Heart left ventricle (tissue), 16 donors: ENCODE measurements around the gene GGT7. TPM values are rescaled to one million over a fixed set of nuclear protein-coding genes. Genes with fewer than 3 reads are reported as not detected.

ENCODE experiments used
- ATAC-seq, 4 donors: fragments of 200-7000 bp; cut with Tn5 transposase; one replicate each; pipeline ENCODE4 v1.9.1; 2020 to 2022; ENCODE audit warnings: moderate library complexity in 4 of 4, mild to moderate bottlenecking in 3 of 4, moderate number of reproducible peaks in 1 of 4
- DNase-seq, 5 donors: peaks; one replicate each; pipeline ENCODE4 v3.0.0-alpha.2; 2020
- H3K27ac ChIP-seq, 12 donors: fragments of 200-600 bp; sonication (generic) in 4 of 12; one replicate each; pipeline versions ENCODE4 v1.5.0 to v1.8.0; 2016 to 2022; ENCODE audit warnings: mild to moderate bottlenecking in 2 of 12
- H3K27me3 ChIP-seq, 9 donors: fragments of 200-600 bp; sonication (generic) in 2 of 9; one replicate each; pipeline versions ENCODE4 v1.5.1 to v1.8.0; 2016 to 2022; ENCODE audit warnings: mild to moderate bottlenecking in 3 of 9
- H3K36me3 ChIP-seq, 9 donors: fragments of 200-600 bp; sonication (generic) in 2 of 9; one replicate each; pipeline versions ENCODE4 v1.5.0 to v1.8.0; 2018 to 2022; ENCODE audit warnings: mild to moderate bottlenecking in 2 of 9
- H3K4me1 ChIP-seq, 12 donors: fragments of 200-600 bp; sonication (generic) in 4 of 12; one replicate each; pipeline versions ENCODE4 v1.5.0 to v1.8.0; 2016 to 2022; ENCODE audit warnings: mild to moderate bottlenecking in 3 of 12
- H3K4me3 ChIP-seq, 12 donors: fragments of 200-600 bp; sonication (generic) in 4 of 12; one replicate each; pipeline versions ENCODE4 v1.5.0 to v1.8.0; 2017 to 2022; ENCODE audit warnings: mild to moderate bottlenecking in 9 of 12, moderate library complexity in 4 of 12
- H3K9me3 ChIP-seq, 12 donors: fragments of 200-600 bp; sonication (generic) in 4 of 12; one replicate each; pipeline versions ENCODE4 v1.5.0 to v1.8.0; 2016 to 2022; ENCODE audit warnings: mild to moderate bottlenecking in 1 of 12
- POLR2A ChIP-seq, 2 donors: fragments of 450-650 bp; IDR thresholded peaks; one replicate each; pipeline ENCODE4 v1.6.1; 2017; ENCODE audit warnings: antibody characterized with exemption in 2 of 2, mild to moderate bottlenecking in 2 of 2, moderate library complexity in 2 of 2
- WGBS, 4 donors: extraction: QIAGEN DNeasy Blood & Tissue Kit in 2 of 4; methylation state at CpG; one replicate each; pipeline versions ENCODE4 v1.1.5 to v1.1.7; 2013 to 2018; 5-methylcytosine and 5-hydroxymethylcytosine counted together
- intact Hi-C, 10 donors: fragments of 100-400 bp; cut with DNase I; formaldehyde crosslinking; loops; one replicate each; pipeline versions ENCODE4 v1.11.1 to v1.14.2; 2022
- polyA plus RNA-seq, 2 donors: library from polyadenylated mRNA; stranded (reverse); fragments of 200-250 nt; gene quantifications; one replicate each; pipeline ENCODE4 v1.2.3, GENCODE V29; 2013
- total RNA-seq, 9 donors: library from RNA; depleted of rRNA in 2 of 9; stranded (reverse); fragments of >200 nt in 2 of 9; fragmentation: NEBNext Ultra II Directional in 3 of 9; extraction: Animal tissue kit (Norgen Biotek cat#: 25700) in 3 of 9; gene quantifications; one replicate each; pipeline versions ENCODE4 v1.1.0 to v1.2.4, GENCODE V29; 2016 to 2023
- TF ChIP-seq, protein P1 (sequence below), 12 donors: fragments of 200-600 bp; sonication (generic) in 4 of 12; IDR thresholded peaks; one replicate each; pipeline versions ENCODE4 v1.5.0 to v1.8.0; 2018 to 2022; ENCODE audit warnings: antibody characterized with exemption in 12 of 12, mild to moderate bottlenecking in 5 of 12
- donor health status: ischemic (EF 13 %, LVEDD 7.1; RV severe dilation, severe dysfunction).
- donor health status: healthy with polysubstance abuse.
- donor health status: DM: no; HTN: yes; CAD: no.
- donor health status: DM: no; HTN: no; CAD: no.
- donor health status: ischemic (EF 25% LVEDD 6.9; RV normal size, moderate dysfunction).
- donor health status: ischemic (EF 25% LVEDD 5.7; RV mildly dilated, moderate dysfunction).
- donor health status: healthy.
- donor health status: DM: yes; HTN: yes; CAD: no.
- donor health status: ischemic (EF 35%, LVEDD 5.7; RV mildly dilated, moderate dysfunction).
- donor health status: nonischemic (EF 11% LVEDD 7.7; RV severe dilation, severe dysfunction).
- donor health status: DM: yes; HTN: yes; CAD: no.
- donor health status: PGD.
- donor health status: ischemic (EF 29% LVEDD 5.4; RV normal size, mild dysfunction).
- donor health status: nonischemic (EF 23%, LVEDD 6.1; RV moderate dilation, normal function).

The GGT7 gene
- total and polyA plus RNA-seq, 11 donors = 7.9 to 30.7 (median 17.5) TPM

DNA sequence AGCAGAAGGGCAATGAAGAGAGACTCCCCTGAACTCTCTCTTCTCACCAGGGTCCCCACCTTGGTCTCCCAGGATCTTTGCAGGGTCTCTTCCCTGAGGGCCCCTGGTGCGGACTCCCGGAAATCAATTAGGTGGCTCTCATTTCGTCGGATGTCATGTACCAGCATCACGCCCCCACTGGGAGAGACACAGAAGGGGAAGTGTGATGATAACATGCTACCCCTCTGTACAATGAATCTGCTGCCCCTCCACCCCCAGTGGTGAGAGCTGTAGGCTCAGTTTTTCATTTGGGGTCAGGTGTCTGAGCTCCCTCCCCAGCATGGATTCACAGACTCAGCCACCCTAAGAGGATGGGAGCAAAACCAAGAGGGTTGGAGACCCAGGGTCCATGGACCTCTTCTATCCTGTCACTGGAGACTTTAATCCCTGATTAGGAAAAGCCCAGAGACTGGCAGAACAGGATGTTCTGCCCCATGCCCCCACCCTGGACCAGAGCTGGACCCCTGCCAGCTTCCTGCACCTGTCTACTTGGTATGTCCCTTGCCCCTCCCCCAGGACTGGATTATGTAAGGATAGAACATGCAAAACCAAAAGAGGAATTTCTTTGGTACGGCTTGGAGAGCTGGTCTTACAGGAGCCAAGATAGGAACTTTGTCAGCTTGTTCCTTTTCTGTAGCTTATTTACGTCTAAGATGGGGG is 11.1 kb downstream of the GGT7 start:
- no peaks in the 10 kb centered on the region for H3K27me3 ChIP-seq
- peaks cover 0 to 8% (median 0%) of the 10 kb centered on the region in 12 donors for H3K4me1 ChIP-seq
- peaks cover 0 to 58% (median 39%) of the 10 kb centered on the region in 9 donors for H3K36me3 ChIP-seq
- TF ChIP-seq POLR2A (IDR thresholded peaks at IDR 0.05) = no peak
- TF ChIP-seq, protein P1, sequence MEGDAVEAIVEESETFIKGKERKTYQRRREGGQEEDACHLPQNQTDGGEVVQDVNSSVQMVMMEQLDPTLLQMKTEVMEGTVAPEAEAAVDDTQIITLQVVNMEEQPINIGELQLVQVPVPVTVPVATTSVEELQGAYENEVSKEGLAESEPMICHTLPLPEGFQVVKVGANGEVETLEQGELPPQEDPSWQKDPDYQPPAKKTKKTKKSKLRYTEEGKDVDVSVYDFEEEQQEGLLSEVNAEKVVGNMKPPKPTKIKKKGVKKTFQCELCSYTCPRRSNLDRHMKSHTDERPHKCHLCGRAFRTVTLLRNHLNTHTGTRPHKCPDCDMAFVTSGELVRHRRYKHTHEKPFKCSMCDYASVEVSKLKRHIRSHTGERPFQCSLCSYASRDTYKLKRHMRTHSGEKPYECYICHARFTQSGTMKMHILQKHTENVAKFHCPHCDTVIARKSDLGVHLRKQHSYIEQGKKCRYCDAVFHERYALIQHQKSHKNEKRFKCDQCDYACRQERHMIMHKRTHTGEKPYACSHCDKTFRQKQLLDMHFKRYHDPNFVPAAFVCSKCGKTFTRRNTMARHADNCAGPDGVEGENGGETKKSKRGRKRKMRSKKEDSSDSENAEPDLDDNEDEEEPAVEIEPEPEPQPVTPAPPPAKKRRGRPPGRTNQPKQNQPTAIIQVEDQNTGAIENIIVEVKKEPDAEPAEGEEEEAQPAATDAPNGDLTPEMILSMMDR (IDR thresholded peaks at IDR 0.05) = no peak
- no peak overlapping the region for H3K4me3 ChIP-seq
- ATAC-seq (no peak), DNase-seq (no peak)
- WGBS, 4 donors = 83 to 89% (median 88%) methylated on average over 7 of the region's 7 CpGs
- intact Hi-C loops = no loop called here
- H3K9me3 ChIP-seq = no peaks in the 10 kb centered on the region
- H3K27ac ChIP-seq = no peak overlapping the region

DNA sequence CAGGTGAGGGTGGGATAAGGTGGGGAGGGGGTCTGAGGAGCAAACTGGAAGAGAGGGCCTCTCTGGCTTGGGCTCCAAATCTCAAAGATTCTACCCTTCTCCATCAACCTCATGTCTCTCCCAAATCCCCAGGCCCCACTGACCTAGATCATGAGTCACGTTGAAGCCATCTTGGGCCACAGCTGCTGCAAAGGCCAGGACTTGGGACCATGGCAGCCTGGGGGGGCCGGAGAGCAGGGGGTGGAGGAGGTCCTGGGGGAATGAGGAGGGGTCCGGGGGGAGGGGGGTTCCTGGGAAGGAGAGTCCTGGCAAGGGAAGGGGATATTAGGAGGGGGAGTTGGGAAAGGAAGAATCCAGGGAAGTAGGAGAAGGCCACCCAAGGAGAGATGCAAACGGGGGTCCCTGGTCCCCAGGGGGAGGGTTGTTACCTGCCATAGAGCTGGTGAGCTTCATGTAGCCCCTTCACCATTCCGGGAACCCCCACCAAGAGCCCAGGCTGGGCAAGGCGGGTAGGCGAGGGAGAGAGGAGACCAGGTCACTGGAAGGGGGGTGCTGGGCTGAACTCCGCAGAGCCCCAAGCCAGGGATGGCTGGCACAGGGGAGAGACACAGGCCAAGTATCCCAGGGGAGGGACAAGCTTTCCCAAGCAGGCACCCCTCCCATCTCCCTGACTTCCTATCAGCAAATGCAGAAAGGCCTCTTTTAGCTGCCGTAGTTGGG is 12.7 kb downstream of the GGT7 start:
- Histone ChIP-seq H3K4me3 (no peak overlapping the region), H3K36me3 (peaks cover 0 to 67% (median 47%) of the 10 kb centered on the region in 9 donors), H3K27ac (no peak overlapping the region), H3K4me1 (peaks cover 0 to 8% (median 0%) of the 10 kb centered on the region in 12 donors), H3K27me3 (no peaks in the 10 kb centered on the region), H3K9me3 (no peaks in the 10 kb centered on the region)
- DNase-seq (no peak), ATAC-seq (no peak)
- WGBS, 4 donors = 85 to 90% (median 86%) methylated on average over 9 of the region's 9 CpGs
- no peak for TF ChIP-seq POLR2A (IDR thresholded peaks at IDR 0.05)
- TF ChIP-seq, protein P1 (IDR thresholded peaks at IDR 0.05) = no peak
- intact Hi-C loops = loop anchor here in 1 of 10 donors (5.0 kb wide), 1 partner anchor 152 kb away; no protein-coding TSS in a partner anchor

DNA sequence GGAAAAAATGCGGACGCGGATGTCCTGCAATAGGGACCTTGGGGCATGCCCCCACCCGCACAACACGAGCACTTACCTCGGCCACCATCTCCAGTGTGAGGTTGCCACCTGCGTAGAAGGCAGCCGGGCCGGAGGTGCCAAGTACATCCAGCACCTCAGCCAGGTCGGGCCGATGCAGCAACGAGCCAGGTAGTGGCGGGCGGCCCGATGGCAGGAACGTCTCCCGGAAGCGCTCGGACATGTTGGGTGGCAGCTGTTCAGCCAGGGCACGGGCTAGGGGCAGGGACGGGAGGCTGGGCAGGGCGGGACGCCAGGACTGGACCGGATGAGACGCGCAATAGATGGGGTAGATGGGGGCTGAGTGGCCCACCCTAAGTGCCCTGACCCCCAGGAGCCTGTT is 13.3 kb downstream of the GGT7 start:
- peaks cover 0 to 8% (median 0%) of the 10 kb centered on the region in 12 donors for H3K4me1 ChIP-seq
- peaks cover 0 to 73% (median 53%) of the 10 kb centered on the region in 9 donors for H3K36me3 ChIP-seq
- 96 to 97% (median 96%) methylated on average over 26 of the region's 26 CpGs for WGBS, 4 donors
- no peaks in the 10 kb centered on the region for H3K9me3 ChIP-seq
- H3K27ac ChIP-seq = no peak overlapping the region
- TF ChIP-seq, protein P1 (IDR thresholded peaks at IDR 0.05) = no peak
- TF ChIP-seq POLR2A (IDR thresholded peaks at IDR 0.05) = no peak
- H3K27me3 ChIP-seq = no peaks in the 10 kb centered on the region
- intact Hi-C loops = loop anchor here in 1 of 10 donors (5.0 kb wide), 1 partner anchor 153 kb away; no protein-coding TSS in a partner anchor
- ATAC-seq (no peak), DNase-seq (no peak)
- no peak overlapping the region for H3K4me3 ChIP-seq

DNA sequence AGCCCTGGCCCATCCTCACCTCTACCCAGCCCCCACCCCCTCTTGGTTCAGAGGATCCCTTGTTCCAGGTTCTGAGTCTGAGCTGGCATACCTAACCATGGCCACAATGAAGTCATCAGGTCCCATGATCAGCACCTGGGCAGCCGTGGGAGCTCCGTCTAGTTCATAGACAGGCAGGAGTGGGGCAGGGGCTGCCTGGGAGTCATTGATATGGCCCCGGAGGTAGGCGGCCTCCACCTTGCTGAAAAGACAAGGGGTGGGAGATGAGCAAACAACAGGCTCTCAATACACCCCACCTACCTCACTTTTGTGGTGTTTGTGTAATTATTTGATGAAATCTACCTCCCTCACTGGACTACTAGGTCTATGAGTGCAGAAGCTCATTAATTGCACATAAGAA is 20.4 kb downstream of the GGT7 start:
- Histone ChIP-seq H3K4me1 (no peaks in the 10 kb centered on the region), H3K36me3 (peaks cover 0 to 96% (median 64%) of the 10 kb centered on the region in 9 donors), H3K27me3 (no peaks in the 10 kb centered on the region), H3K9me3 (no peaks in the 10 kb centered on the region), H3K4me3 (no peak overlapping the region), H3K27ac (no peak overlapping the region)
- DNase-seq (no peak), ATAC-seq (no peak)
- 73 to 90% (median 87%) methylated on average over 4 of the region's 4 CpGs for WGBS, 4 donors
- TF ChIP-seq POLR2A (IDR thresholded peaks at IDR 0.05) = no peak
- TF ChIP-seq, protein P1 (IDR thresholded peaks at IDR 0.05) = no peak
- intact Hi-C loops = no loop called here
